Activated CD4-positive, CD25-positive, alpha-beta regulatory T cell (primary cell): ENCODE data around the gene GBF1.
A peak's percentile ranks its signal among the peaks of the same experiment; 100 is the strongest.
"Not testable (repeated sequence)": the region's sequence is repeated elsewhere in the genome, so short reads cannot be mapped to it uniquely, and the experiment has no call there.

ENCODE experiments used
- DNase-seq, 4 experiments: peaks; one replicate each; lab custom pipeline; 2025; lab: John Stamatoyannopoulos, UW

Gene GBF1

GRCh38 chr10:102245082-102245931 lies at the start of gene GBF1:
Gene GBF1, plus strand, starts transcription at chr10:102245532. Its CDS starts 13,407 bp downstream, at chr10:102258939.
- peak; percentile 54 to 77 (median 74) for DNase-seq

- no peak for DNase-seq
Observed at GRCh38 chr10:102196893-102197292, 48.4 kb upstream of the GBF1 start.

GRCh38 chr10:102198027-102198426 lies 47.3 kb upstream of the GBF1 start:
- DNase-seq = no peak

- DNase-seq = no peak
Observed at GRCh38 chr10:102200751-102201640, 44.3 kb upstream of the GBF1 start.

GRCh38 chr10:102202386-102202785 lies 42.9 kb upstream of the GBF1 start:
- DNase-seq = no peak

- no peak for DNase-seq
Observed at GRCh38 chr10:102208311-102209035, 36.9 kb upstream of the GBF1 start.

- DNase-seq = no peak
Observed at GRCh38 chr10:102211615-102212299, 33.6 kb upstream of the GBF1 start.

GRCh38 chr10:102213599-102213998 lies 31.7 kb upstream of the GBF1 start:
- DNase-seq = not testable (repeated sequence)

- DNase-seq = no peak
Observed at GRCh38 chr10:102219370-102219769, 26.0 kb upstream of the GBF1 start.

- no peak for DNase-seq
Observed at GRCh38 chr10:102220612-102221011, 24.7 kb upstream of the GBF1 start.

- DNase-seq = no peak
Observed at GRCh38 chr10:102222797-102223196, 22.5 kb upstream of the GBF1 start.

- DNase-seq = peak; percentile 55 to 64 (median 60)
Observed at GRCh38 chr10:102225646-102226541, 19.4 kb upstream of the GBF1 start, which contains the start of gene ELOVL3. Gene ELOVL3, plus strand, starts transcription at chr10:102226299. Its CDS starts 250 bp downstream, at chr10:102226549.

GRCh38 chr10:102226542-102226870 lies 18.8 kb upstream of the GBF1 start:
- no peak for DNase-seq

GRCh38 chr10:102227050-102227449 lies 18.3 kb upstream of the GBF1 start:
- DNase-seq = no peak

GRCh38 chr10:102229810-102230263 lies 15.5 kb upstream of the GBF1 start:
- peak; percentile 69 to 80 (median 75) for DNase-seq

- DNase-seq = peak in 1 of 4 experiments; percentile 34
Observed at GRCh38 chr10:102230264-102230860, 15.0 kb upstream of the GBF1 start.

GRCh38 chr10:102230861-102231356 lies 14.4 kb upstream of the GBF1 start:
- DNase-seq = peak in 3 of 4 experiments; percentile 8 to 21 (median 14)

GRCh38 chr10:102231357-102232318 lies 13.7 kb upstream of the GBF1 start:
- DNase-seq = peak; percentile 35 to 54 (median 46)
